ENCODE measurements around the gene ANKFY1.

Gene ANKFY1

GRCh38 chr17:4179071-4179470 lies 84.7 kb downstream of the ANKFY1 start:
- Histone ChIP-seq H3K36me3 (ENCODE audit: control insufficient read depth, insufficient read depth, low read length) (peaks cover 92% of the 10 kb centered on the region), H3K9me3 (ENCODE audit: control insufficient read depth, insufficient read depth, low read depth, low read length) (no peaks in the 10 kb centered on the region), H3K4me3 (ENCODE audit: low read depth, low read length) (no peak overlapping the region), H3K4me1 (ENCODE audit: control insufficient read depth, insufficient read depth, low read length) (no peaks in the 10 kb centered on the region), H3K27me3 (ENCODE audit: control insufficient read depth, insufficient read depth, low read length) (no peaks in the 10 kb centered on the region), H3K9ac (ENCODE audit: low read length) (no peak overlapping the region), H3K27ac (ENCODE audit: low read depth, low read length) (no peak overlapping the region)

- peaks cover 92% of the 10 kb centered on the region for H3K36me3 ChIP-seq (ENCODE audit: control insufficient read depth, insufficient read depth, low read length)
- H3K27ac ChIP-seq (ENCODE audit: low read depth, low read length), result no peak overlapping the region
- no peaks in the 10 kb centered on the region for H3K9me3 ChIP-seq (ENCODE audit: control insufficient read depth, insufficient read depth, low read depth, low read length)
- H3K4me3 ChIP-seq (ENCODE audit: low read depth, low read length), result no peak overlapping the region
- H3K27me3 ChIP-seq (ENCODE audit: control insufficient read depth, insufficient read depth, low read length), result no peaks in the 10 kb centered on the region
- no peaks in the 10 kb centered on the region for H3K4me1 ChIP-seq (ENCODE audit: control insufficient read depth, insufficient read depth, low read length)
- H3K9ac ChIP-seq (ENCODE audit: low read length), result no peak overlapping the region
Measured at GRCh38 chr17:4178651-4179050, 85.1 kb downstream of the ANKFY1 start.

GRCh38 chr17:4177806-4178205 lies 86.0 kb downstream of the ANKFY1 start:
- Histone ChIP-seq H3K4me3 (ENCODE audit: low read depth, low read length) (no peak overlapping the region), H3K27ac (ENCODE audit: low read depth, low read length) (no peak overlapping the region), H3K9ac (ENCODE audit: low read length) (no peak overlapping the region), H3K9me3 (ENCODE audit: control insufficient read depth, insufficient read depth, low read depth, low read length) (no peaks in the 10 kb centered on the region), H3K4me1 (ENCODE audit: control insufficient read depth, insufficient read depth, low read length) (no peaks in the 10 kb centered on the region), H3K36me3 (ENCODE audit: control insufficient read depth, insufficient read depth, low read length) (peaks cover 91% of the 10 kb centered on the region), H3K27me3 (ENCODE audit: control insufficient read depth, insufficient read depth, low read length) (no peaks in the 10 kb centered on the region)

- H3K27me3 ChIP-seq (ENCODE audit: control insufficient read depth, insufficient read depth, low read length), result no peaks in the 10 kb centered on the region
- H3K36me3 ChIP-seq (ENCODE audit: control insufficient read depth, insufficient read depth, low read length), result peaks cover 88% of the 10 kb centered on the region
- no peak overlapping the region for H3K4me3 ChIP-seq (ENCODE audit: low read depth, low read length)
- H3K4me1 ChIP-seq (ENCODE audit: control insufficient read depth, insufficient read depth, low read length), result no peaks in the 10 kb centered on the region
- no peak overlapping the region for H3K9ac ChIP-seq (ENCODE audit: low read length)
- H3K9me3 ChIP-seq (ENCODE audit: control insufficient read depth, insufficient read depth, low read depth, low read length), result no peaks in the 10 kb centered on the region
- no peak overlapping the region for H3K27ac ChIP-seq (ENCODE audit: low read depth, low read length)
Measured at GRCh38 chr17:4176808-4177472, 86.8 kb downstream of the ANKFY1 start.

GRCh38 chr17:4175921-4176807 lies 87.6 kb downstream of the ANKFY1 start:
- H3K27ac ChIP-seq (ENCODE audit: low read depth, low read length), result no peak overlapping the region
- no peak overlapping the region for H3K4me3 ChIP-seq (ENCODE audit: low read depth, low read length)
- H3K9ac ChIP-seq (ENCODE audit: low read length), result peak overlapping the region; percentile 11
- H3K36me3 ChIP-seq (ENCODE audit: control insufficient read depth, insufficient read depth, low read length), result peaks cover 88% of the 10 kb centered on the region
- no peaks in the 10 kb centered on the region for H3K27me3 ChIP-seq (ENCODE audit: control insufficient read depth, insufficient read depth, low read length)
- no peaks in the 10 kb centered on the region for H3K4me1 ChIP-seq (ENCODE audit: control insufficient read depth, insufficient read depth, low read length)
- no peaks in the 10 kb centered on the region for H3K9me3 ChIP-seq (ENCODE audit: control insufficient read depth, insufficient read depth, low read depth, low read length)

GRCh38 chr17:4174556-4174955 lies 89.2 kb downstream of the ANKFY1 start:
- Histone ChIP-seq H3K9me3 (ENCODE audit: control insufficient read depth, insufficient read depth, low read depth, low read length) (no peaks in the 10 kb centered on the region), H3K36me3 (ENCODE audit: control insufficient read depth, insufficient read depth, low read length) (peaks cover 92% of the 10 kb centered on the region), H3K4me3 (ENCODE audit: low read depth, low read length) (no peak overlapping the region), H3K27me3 (ENCODE audit: control insufficient read depth, insufficient read depth, low read length) (no peaks in the 10 kb centered on the region), H3K9ac (ENCODE audit: low read length) (no peak overlapping the region), H3K4me1 (ENCODE audit: control insufficient read depth, insufficient read depth, low read length) (no peaks in the 10 kb centered on the region), H3K27ac (ENCODE audit: low read depth, low read length) (no peak overlapping the region)

GRCh38 chr17:4173781-4174180 lies 90.0 kb downstream of the ANKFY1 start:
- Histone ChIP-seq H3K36me3 (ENCODE audit: control insufficient read depth, insufficient read depth, low read length) (peaks cover 92% of the 10 kb centered on the region), H3K9me3 (ENCODE audit: control insufficient read depth, insufficient read depth, low read depth, low read length) (no peaks in the 10 kb centered on the region), H3K4me3 (ENCODE audit: low read depth, low read length) (no peak overlapping the region), H3K27me3 (ENCODE audit: control insufficient read depth, insufficient read depth, low read length) (no peaks in the 10 kb centered on the region), H3K9ac (ENCODE audit: low read length) (no peak overlapping the region), H3K27ac (ENCODE audit: low read depth, low read length) (no peak overlapping the region), H3K4me1 (ENCODE audit: control insufficient read depth, insufficient read depth, low read length) (no peaks in the 10 kb centered on the region)

- Histone ChIP-seq H3K9me3 (ENCODE audit: control insufficient read depth, insufficient read depth, low read depth, low read length) (no peaks in the 10 kb centered on the region), H3K4me1 (ENCODE audit: control insufficient read depth, insufficient read depth, low read length) (no peaks in the 10 kb centered on the region), H3K27me3 (ENCODE audit: control insufficient read depth, insufficient read depth, low read length) (no peaks in the 10 kb centered on the region), H3K4me3 (ENCODE audit: low read depth, low read length) (no peak overlapping the region), H3K9ac (ENCODE audit: low read length) (no peak overlapping the region), H3K36me3 (ENCODE audit: control insufficient read depth, insufficient read depth, low read length) (peaks cover 92% of the 10 kb centered on the region), H3K27ac (ENCODE audit: low read depth, low read length) (no peak overlapping the region)
Measured at GRCh38 chr17:4172356-4172755, 91.4 kb downstream of the ANKFY1 start.

- H3K27ac ChIP-seq (ENCODE audit: low read depth, low read length), result no peak overlapping the region
- no peaks in the 10 kb centered on the region for H3K4me1 ChIP-seq (ENCODE audit: control insufficient read depth, insufficient read depth, low read length)
- H3K4me3 ChIP-seq (ENCODE audit: low read depth, low read length), result no peak overlapping the region
- no peaks in the 10 kb centered on the region for H3K9me3 ChIP-seq (ENCODE audit: control insufficient read depth, insufficient read depth, low read depth, low read length)
- no peaks in the 10 kb centered on the region for H3K27me3 ChIP-seq (ENCODE audit: control insufficient read depth, insufficient read depth, low read length)
- peaks cover 91% of the 10 kb centered on the region for H3K36me3 ChIP-seq (ENCODE audit: control insufficient read depth, insufficient read depth, low read length)
- no peak overlapping the region for H3K9ac ChIP-seq (ENCODE audit: low read length)
Measured at GRCh38 chr17:4170639-4171280, 93.0 kb downstream of the ANKFY1 start.

GRCh38 chr17:4167786-4168185 lies 96.0 kb downstream of the ANKFY1 start:
- Histone ChIP-seq H3K9ac (ENCODE audit: low read length) (no peak overlapping the region), H3K27ac (ENCODE audit: low read depth, low read length) (no peak overlapping the region), H3K36me3 (ENCODE audit: control insufficient read depth, insufficient read depth, low read length) (peaks cover 78% of the 10 kb centered on the region), H3K4me1 (ENCODE audit: control insufficient read depth, insufficient read depth, low read length) (peaks cover 4% of the 10 kb centered on the region), H3K27me3 (ENCODE audit: control insufficient read depth, insufficient read depth, low read length) (no peaks in the 10 kb centered on the region), H3K9me3 (ENCODE audit: control insufficient read depth, insufficient read depth, low read depth, low read length) (no peaks in the 10 kb centered on the region), H3K4me3 (ENCODE audit: low read depth, low read length) (no peak overlapping the region)

- H3K9me3 ChIP-seq (ENCODE audit: control insufficient read depth, insufficient read depth, low read depth, low read length), result no peaks in the 10 kb centered on the region
- peaks cover 16% of the 10 kb centered on the region for H3K4me1 ChIP-seq (ENCODE audit: control insufficient read depth, insufficient read depth, low read length)
- peaks cover 66% of the 10 kb centered on the region for H3K36me3 ChIP-seq (ENCODE audit: control insufficient read depth, insufficient read depth, low read length)
- no peak overlapping the region for H3K9ac ChIP-seq (ENCODE audit: low read length)
- H3K27ac ChIP-seq (ENCODE audit: low read depth, low read length), result no peak overlapping the region
- no peaks in the 10 kb centered on the region for H3K27me3 ChIP-seq (ENCODE audit: control insufficient read depth, insufficient read depth, low read length)
- no peak overlapping the region for H3K4me3 ChIP-seq (ENCODE audit: low read depth, low read length)
Measured at GRCh38 chr17:4166419-4166818, 97.4 kb downstream of the ANKFY1 start.

Measured in HUES6 (cell line).